ENCODE data around the gene KCNQ5.
"Not testable (repeated sequence)": the region's sequence is repeated elsewhere in the genome, so short reads cannot be mapped to it uniquely, and the experiment has no call there.

KCNQ5 gene

DNA sequence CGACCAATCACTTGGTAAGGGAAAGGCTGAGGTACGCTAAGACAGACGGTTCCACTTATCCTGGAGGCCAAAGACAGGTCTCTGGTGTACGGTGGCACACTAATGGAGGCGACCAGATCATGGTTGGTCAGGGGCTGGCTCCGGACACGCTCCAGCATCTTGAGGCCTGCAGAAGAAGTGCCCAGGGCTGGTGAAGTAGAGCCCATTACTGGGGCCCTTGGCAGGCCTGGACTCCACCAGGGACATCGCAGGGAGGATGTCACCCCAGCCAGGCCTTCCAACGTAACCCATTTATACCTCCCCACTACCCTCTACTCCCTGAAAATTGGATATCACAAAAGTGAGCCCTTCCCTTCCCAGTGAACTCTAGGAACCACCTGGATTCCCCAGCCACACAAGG is 587.3 kb downstream of the KCNQ5 start:
- DNase-seq: no peak

DNA sequence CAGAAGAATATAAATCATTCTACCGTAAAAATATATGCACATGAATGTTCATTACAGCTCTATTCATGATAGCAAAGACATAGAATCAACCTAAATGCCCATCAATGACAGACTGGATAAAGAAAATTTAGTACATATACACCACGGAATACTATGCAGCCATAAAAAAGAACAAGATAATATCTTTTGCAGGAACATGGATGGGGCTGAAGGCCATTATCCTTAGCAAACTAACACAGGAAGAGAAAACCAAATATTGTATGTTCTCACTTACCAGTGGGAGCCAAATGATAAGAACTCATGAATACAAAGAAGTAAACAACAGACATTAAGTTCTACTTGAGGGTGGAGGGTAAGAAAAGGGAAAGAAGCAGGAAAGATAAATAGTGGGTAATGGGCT is 595.0 kb downstream of the KCNQ5 start:
- DNase-seq: no peak

DNA sequence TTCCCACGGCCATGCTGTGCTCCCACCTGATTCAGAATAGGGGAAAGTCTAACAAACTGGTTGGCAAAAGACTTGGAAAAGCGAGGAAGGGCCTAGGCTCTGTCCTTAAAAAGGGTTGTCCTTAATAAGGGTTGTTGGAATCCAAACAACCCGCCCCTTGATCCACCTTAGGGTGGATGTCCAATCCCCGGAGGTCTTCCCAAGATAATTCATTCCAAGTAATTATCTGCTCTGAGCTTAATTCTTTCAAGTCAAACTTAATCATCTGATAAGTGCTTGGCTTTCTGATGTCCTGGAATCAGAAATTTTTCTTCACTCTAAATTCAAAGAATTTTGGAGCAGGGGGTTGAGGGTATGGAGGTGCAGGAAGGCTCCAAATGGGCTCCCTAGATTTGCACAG is 603.5 kb downstream of the KCNQ5 start, which contains the start of gene KHDC1L:
KHDC1L (minus strand) TSS at position 101 of the 400 bp plus-strand sequence; CDS start at position 13, 88 bp downstream.
- no peak for DNase-seq

DNA sequence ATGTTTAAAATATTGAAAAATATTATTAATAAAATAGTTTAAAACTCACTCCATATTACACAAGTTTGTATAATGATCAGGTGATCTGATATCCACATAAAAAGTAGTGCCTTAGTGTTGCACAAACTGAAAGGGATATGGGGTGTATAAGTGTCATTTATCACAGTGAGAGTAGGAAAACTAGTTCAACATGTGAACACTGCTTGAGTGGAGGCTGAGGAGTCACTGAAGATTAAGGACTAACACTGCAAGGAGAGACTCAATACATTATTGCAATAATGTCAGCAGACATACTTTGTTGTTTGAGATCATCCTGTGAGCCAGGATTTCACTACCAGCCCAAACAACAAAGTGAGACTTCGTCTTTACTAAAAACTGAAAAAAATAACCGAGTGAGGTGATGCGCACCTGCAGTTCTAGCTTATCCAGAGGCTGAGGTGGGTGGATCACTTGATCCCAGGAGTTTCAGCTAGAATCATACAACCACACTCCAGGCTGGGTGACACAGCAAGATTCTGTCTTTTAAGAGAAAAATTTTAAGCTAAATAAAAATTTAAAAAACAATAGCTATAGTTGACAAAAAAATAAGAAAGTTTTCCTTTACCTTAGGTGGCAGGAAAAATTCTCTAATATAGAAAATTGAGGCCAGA is 605.9 kb downstream of the KCNQ5 start:
- no peak for DNase-seq

DNA sequence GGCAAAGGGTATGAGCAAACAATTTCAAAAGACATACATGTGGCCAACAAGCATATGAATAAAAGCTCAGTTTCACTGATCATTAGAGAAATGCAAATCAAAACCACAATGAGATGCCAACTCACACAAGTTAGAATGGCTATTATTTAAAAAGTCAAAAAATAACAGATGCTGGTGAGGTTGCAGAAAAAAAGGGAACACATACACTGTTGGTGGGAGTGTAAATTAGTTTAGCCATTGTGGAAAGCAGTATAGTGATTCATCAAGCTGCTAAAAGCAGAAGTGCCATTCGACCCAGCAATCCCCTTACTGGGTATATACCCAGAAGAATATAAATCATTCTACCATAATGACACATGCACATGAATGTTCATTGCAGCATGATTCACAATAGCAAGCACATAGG is 610.1 kb downstream of the KCNQ5 start:
- DNase-seq: no peak

DNA sequence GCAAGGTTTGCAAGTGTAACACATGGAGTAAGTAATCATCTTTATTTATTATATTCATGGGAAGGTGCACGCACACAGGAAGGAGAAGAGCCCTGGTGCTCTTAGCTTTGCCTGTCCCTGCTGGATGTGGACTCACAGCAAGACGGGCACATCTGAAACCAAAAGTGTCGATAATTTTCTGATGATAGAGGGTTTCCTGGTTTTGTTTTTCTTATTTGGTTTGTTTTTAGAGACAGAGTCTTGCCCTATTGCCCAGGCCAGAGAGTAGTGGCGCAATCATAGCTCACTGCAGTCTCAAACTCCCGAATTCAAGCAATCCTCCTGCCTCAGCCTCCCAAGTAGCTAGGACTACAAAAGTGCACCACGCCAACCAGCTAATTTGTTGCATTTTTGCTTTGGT is 611.2 kb downstream of the KCNQ5 start:
- no peak for DNase-seq

DNA sequence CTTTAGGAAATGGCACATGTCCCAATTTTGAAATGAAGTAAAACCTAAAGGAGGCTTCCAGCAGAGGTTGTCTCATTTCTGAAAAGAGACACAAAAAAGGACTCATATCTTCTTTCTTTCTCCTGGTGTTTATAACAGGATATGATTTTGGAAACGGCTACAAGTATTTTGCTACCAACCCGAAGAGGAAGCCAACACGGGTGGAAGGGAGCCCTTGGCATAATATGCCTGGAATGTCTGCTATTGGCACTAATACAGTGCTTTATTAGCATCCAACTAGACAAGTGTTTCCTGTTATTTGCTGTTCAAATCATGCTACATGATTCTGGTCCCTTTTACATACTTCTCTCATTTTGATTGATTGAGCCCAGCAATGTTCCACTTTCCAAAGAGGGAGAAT is 612.1 kb downstream of the KCNQ5 start:
- DNase-seq: not testable (repeated sequence)

DNA sequence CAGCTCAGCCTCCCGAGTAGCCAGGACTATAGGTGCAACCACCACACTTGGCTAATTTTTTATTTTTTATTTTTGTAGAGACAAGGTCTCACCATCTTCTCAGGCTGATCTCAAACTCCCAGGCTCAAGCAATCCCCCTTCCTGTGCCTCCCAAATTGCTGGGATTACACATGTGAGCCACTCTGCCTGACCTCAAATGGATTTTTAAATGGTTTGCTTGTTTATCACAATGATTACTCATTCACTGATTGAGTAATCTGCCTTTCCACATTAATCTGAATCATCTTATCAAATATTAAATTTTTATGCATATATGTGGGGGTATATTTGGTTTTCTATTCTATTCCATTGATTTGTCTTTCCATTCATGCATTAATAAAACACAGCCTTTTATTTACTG is 612.9 kb downstream of the KCNQ5 start:
- no peak for DNase-seq

DNA sequence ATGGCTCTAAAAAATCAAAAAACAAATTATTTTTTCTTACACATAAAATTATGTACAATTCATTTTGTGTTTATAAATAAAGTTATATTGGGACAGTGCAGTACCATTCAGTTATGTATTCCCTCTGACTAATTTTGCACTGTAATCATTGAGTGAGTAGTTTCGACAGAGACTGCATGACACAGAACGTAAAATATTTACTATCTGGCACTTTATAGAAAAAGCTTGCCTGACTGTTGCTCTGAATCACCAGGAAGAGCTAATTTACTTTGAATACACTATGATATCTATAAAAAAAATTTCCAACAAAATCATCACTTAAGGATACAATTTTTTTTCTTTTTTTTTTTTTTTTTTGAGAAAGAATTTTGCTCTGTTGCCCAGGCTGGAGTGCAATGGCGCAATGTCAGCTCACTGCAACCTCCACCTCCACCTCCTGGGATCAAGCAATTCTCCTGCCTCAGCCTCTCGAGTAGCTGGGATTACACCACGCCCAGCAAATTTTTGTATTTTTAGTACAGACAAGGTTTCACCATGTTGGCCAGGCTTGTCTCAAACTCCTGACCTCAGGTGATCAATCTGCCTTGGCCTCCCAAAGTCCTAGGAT is 614.4 kb downstream of the KCNQ5 start:
- DNase-seq: no peak

DNA sequence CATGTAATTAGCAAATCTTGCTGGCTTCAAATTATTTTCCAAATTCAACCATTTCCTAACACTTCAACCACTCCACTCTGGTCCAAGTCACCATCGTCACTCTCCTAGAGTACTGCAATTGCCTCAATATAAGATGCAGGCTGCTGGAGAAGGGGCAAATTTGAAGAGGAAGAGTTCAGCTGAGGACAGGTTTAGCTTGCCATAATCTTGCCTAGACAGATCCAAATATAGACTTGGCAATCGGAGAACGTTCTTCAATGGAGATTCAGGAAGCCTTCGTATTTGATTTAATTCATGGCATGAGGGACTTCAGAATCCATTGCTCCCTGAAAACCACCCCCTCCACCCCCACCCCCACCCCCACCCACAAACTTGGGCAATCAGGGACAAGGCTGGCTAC is 618.9 kb downstream of the KCNQ5 start:
- no peak for DNase-seq

DNA sequence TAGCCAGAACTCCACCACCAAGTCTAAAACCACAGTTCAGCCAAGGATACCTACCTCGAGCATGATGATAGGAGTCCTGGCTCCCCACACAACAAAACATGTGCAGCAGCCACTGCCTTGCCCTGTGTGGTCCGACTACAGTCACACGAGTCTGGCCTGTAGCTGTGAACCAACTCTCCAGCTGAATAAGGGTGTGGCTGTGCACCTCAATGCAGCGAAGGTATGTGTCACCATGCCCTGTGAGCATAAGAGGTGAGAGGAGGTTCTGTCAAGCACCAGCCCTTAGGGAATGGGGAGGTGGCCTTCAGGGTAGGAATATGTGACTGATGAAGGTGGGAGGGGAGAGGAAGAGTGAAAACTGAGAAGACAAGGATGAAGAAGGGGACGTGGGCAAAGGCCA is 620.1 kb downstream of the KCNQ5 start:
- DNase-seq: no peak

All from stimulated activated CD4-positive, alpha-beta T cell treated with anti-CD3 and anti-CD28 coated beads, Interleukin-1b, Interleukin-23, amount 100 ng/mL, for 48 hours (primary cell).